ENCODE measurements around the gene WHRN.

The WHRN gene

GRCh38 chr9:114450181-114450580 lies 55.1 kb downstream of the WHRN start:
- DNase-seq (ENCODE audit: low read depth in 2 of 2), result no peak

DNA sequence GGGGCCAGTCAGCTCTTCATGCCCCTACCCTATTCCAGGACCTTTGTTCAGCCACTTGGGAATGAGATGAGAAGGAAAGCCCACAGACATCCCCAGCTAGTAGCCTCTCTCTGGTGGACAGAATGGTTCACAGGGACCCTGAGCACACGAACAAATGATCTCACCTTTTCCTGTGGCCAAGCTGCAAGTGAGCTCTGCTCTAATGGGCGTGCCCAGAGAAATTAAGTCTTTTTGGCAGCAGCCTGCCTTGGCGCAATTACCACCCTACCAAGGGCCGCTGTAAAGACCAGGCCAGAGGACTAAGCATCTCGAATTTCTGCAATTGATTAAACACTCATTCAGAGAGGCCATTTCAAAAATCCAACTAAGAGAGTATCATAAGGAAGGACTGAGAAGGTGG lies 56.0 kb downstream of the WHRN start:
- no peak for DNase-seq (ENCODE audit: low read depth in 2 of 2)

DNA sequence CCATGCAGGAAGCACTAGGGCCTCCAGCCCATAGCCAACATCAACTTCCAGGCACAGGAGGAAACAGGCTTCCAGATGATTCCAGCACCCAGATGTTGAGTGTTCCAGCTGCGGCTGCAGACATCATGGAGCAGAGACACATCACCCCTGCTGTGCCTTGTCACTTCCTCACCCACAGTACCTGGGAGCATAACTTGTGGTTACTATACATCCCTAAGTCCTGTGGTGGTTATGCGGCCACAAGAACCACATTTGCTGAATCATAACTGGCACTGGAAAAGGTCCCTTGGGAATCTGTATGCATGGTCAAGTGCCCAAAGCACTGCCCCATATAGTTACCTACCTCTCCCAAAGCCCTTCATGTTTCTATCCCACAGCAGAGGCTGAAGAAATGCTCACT lies 56.6 kb downstream of the WHRN start:
- DNase-seq (ENCODE audit: low read depth in 2 of 2), result no peak

GRCh38 chr9:114446672-114447450 lies 58.4 kb downstream of the WHRN start:
- DNase-seq (ENCODE audit: low read depth in 2 of 2), result no peak

DNA sequence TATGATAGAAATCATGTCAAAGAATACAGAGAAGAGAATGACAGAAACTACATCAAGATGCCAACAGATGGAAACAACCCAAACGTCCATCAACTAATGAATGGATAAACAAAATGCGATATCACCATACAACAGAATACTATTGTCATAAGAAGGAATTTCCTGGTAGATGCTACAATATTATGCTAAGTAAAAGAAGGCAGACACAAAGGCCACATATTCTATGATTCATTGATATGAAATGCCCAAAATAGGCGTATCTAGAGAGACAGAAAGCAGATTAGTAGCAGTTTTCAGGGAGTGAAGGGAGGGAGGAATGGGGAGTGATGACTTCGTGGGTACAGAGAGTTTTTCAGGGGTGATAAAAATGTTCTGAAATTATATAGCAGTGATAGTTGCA lies 59.2 kb downstream of the WHRN start:
- no peak for DNase-seq (ENCODE audit: low read depth in 2 of 2)

GRCh38 chr9:114445616-114446015 lies 59.7 kb downstream of the WHRN start:
- no peak for DNase-seq (ENCODE audit: low read depth in 2 of 2)

DNA sequence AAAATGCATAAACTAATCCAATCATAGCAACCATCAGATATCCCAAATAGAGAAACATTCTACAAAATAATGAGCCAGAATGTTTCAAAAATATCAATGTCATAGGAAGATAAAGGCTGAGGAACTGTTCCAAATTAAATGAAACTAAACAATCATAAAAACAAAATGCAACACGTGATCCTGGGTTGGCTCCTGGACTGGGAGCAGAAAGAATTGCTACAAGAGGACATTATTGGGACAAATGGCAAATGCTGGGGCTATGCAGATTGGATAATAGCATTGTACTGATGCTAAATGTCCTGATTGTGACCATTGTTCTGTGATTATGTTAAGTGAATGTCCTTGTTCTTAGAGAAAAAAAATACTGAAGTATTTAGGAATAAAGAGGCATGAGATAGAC lies 63.3 kb downstream of the WHRN start:
- no peak for DNase-seq (ENCODE audit: low read depth in 2 of 2)

DNA sequence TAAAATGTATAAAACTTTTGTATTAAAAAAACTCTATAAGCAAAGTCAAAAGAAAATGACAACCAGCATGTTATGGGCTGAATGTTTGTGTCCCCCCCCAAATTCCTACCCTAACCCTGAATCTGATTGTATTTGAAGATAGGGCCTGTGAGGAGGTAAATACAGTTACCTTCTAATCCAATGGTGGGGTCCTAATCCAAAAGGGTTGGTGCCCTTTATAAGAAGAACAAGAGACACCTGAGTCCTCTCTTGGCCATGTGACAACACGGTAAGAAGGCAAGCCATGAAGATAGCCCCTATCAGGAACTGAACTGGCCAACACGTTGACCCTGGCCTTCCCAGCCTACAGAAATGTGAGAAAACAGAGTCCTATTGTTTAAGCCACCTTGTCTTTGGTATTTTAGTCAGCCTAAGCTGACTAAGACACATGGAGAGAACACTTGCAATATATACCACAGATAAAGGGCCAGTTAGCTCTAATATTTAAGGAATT lies 67.8 kb downstream of the WHRN start:
- no peak for DNase-seq (ENCODE audit: low read depth in 2 of 2)

DNA sequence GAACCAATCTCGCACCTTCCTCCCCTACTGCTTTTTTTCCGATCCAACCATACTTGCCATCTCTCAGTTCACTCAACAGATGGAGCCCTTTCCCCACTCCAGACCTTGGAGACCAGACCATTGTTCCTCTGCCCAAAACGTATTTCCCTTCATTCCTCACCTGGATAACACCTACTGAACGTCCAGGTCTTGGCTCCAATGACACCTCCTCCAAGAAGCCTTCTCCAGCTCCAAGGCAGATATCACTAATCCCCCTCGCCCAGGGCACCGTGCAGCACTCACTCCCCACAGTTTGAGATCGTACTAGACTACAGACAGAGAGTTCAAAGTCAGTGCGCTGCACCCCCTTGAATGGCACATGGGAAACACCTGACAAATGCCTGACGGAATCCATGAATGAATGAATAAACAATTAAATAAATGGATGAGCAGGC lies 70.4 kb downstream of the WHRN start:
- DNase-seq (ENCODE audit: low read depth in 2 of 2), result no peak

- no peak for DNase-seq (ENCODE audit: low read depth in 2 of 2)
Observed at GRCh38 chr9:114433720-114434255, 71.5 kb downstream of the WHRN start.

GRCh38 chr9:114433086-114433485 lies 72.2 kb downstream of the WHRN start:
- no peak for DNase-seq (ENCODE audit: low read depth in 2 of 2)

DNA sequence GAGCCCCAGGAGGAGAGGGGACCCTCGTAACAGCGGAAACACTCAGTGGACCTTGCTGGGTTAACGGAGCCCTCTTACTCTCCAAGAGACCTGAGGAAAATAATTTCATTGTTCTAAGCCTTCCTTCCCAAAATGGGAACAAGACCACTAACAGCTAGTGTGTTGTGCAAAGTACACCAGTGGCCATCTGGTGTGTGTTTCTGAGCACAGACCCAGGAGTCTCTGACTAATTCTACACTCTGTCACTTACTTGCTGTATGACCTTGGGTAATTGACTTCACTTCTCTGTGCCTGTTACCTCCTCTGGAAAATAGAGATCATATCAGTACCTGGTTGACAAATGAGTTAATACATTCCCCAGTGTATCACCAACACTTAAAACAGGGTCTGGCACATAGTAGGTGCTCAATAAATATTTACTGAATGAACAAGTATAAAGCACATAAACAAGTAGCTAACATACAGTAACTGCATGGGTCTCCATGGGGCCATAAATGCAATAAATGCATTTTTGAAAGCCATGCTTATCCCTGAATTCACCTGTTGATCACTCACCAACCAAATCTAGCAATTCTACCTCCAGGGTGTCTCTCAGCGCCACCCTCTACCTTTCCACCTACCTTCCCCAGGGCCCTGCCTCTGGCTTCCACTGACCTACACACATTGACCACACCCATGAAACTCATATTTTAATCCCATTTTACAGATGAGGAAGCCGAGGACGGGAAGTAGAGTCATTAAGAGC lies 72.8 kb downstream of the WHRN start:
- no peak for DNase-seq (ENCODE audit: low read depth in 2 of 2)

- DNase-seq (ENCODE audit: low read depth in 2 of 2), result no peak
Observed at GRCh38 chr9:114431770-114432169, 73.5 kb downstream of the WHRN start.

- no peak for DNase-seq (ENCODE audit: low read depth in 2 of 2)
Observed at GRCh38 chr9:114431003-114431402, 74.3 kb downstream of the WHRN start.

GRCh38 chr9:114430457-114430856 lies 74.8 kb downstream of the WHRN start:
- DNase-seq (ENCODE audit: low read depth in 2 of 2), result no peak

- no peak for DNase-seq (ENCODE audit: low read depth in 2 of 2)
Observed at GRCh38 chr9:114429488-114429887, 75.8 kb downstream of the WHRN start.

DNA sequence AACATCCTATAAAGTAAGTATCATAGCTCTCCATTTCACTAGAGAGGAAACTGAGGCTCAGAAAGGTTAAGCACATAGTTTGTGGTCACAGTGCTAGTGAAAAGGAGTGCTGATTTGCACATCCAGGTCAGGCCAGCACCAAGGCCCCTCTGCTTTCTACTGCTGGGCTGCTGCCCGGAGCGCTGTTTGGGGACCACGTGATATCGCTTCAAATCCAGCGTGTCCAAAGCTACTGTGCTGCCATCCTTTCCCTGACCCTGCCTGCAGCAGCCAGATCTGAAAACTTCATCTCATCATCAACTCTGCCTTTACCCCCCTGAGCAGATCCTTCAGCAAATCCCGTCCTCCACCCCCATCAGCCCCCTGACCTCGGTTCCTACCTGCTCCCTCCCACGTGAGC lies 76.8 kb downstream of the WHRN start:
- DNase-seq (ENCODE audit: low read depth in 2 of 2), result no peak

DNA sequence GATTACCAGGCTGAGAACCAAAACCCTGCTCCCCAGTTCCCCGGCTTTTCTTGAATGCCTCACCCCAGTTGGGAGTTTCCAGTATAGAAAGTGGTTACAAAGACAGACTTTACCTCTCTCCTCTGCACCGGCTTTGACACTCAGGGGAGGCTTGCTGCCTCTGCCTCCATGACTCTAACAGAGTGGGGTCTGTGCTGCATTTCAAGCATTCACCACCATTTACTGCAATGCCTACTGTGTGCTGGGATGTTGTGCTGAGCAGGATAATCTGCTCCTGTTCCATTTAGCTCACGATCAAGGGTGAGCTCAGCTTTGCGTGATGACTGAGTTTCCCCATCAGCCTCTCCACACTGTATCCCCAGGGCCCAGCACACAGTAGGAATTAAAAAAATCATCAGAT lies 77.6 kb downstream of the WHRN start:
- no peak for DNase-seq (ENCODE audit: low read depth in 2 of 2)

- DNase-seq (ENCODE audit: low read depth in 2 of 2), result no peak
Observed at GRCh38 chr9:114426046-114426948, 79.0 kb downstream of the WHRN start.

GRCh38 chr9:114425126-114425525 lies 80.1 kb downstream of the WHRN start:
- DNase-seq (ENCODE audit: low read depth in 2 of 2), result no peak

- no peak for DNase-seq (ENCODE audit: low read depth in 2 of 2)
Observed at GRCh38 chr9:114424126-114424525, 81.1 kb downstream of the WHRN start.

DNA sequence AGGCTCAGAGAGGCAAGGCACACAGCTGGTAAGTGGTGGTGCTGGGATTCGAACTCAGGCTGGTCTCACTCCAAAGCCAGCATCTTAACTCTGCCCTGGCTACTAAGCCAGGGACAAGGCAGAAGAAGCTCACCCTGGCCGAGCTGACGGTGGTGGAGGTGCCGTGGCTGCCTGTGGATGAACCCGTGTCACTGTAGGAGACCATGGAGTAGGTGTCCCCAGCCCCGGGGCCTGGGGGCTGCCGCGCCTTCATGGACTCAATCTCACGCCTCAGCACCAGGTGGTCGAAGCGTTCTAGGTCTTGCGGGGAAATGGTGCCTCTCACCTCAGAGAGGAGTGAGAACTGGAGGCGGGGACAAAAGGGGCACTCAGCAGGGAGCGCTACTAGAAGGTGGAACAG lies 82.1 kb downstream of the WHRN start:
- no peak for DNase-seq (ENCODE audit: low read depth in 2 of 2)

All from stimulated activated CD8-positive, alpha-beta memory T cell treated with anti-CD3 and anti-CD28 coated beads, Interleukin-2, amount 100 ng/mL, for 1 hour (primary cell).